Measurements from ENCODE around the gene ATG2A.

DNA sequence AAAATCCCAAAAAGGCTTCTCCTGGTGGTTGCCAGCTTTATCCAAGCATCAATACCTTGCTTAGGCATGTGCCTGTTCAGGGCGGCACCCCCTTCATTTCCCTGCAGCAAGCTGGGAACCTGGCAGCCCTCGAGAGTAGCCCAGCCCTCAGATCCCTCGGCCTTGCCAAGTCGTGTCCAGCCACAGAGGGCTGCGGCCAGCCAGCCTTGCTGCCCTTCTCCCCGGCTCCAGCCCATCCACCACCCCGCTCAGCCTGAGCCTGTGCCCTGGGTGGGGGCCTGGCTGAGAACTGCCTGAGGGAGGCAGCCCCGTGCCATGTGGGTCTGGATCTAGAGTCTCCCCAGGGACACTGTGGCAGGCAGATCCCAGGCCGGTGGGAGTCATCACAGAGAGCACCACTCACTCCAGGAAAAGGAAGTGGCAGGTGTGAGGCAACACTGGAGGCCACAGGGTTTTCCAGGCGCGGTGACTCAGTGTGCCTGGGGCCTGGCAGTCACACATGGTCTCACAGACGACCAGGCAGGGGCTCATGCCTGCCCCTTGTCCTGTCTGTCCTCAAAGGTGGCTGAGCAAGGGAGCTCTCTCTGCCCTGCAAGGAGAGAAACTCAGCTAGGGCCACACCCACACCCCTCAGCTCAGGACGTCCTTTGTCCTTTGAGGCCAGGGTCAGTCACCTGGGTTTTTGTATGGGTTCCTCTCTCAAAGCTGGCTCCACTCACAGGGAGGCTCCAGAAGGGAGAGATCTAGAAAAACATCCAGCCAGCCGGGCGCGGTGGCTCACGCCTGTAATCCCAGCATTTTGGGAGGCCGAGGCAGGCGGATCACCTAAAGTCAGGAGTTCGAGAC lies 60.4 kb downstream of the ATG2A start:
- TF ChIP-seq, protein P1, sequence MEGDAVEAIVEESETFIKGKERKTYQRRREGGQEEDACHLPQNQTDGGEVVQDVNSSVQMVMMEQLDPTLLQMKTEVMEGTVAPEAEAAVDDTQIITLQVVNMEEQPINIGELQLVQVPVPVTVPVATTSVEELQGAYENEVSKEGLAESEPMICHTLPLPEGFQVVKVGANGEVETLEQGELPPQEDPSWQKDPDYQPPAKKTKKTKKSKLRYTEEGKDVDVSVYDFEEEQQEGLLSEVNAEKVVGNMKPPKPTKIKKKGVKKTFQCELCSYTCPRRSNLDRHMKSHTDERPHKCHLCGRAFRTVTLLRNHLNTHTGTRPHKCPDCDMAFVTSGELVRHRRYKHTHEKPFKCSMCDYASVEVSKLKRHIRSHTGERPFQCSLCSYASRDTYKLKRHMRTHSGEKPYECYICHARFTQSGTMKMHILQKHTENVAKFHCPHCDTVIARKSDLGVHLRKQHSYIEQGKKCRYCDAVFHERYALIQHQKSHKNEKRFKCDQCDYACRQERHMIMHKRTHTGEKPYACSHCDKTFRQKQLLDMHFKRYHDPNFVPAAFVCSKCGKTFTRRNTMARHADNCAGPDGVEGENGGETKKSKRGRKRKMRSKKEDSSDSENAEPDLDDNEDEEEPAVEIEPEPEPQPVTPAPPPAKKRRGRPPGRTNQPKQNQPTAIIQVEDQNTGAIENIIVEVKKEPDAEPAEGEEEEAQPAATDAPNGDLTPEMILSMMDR (IDR thresholded peaks at IDR 0.05), result no peak
- no peak for TF ChIP-seq POLR2A (IDR thresholded peaks at IDR 0.05)

Data from stomach (tissue), 4 donors.